ENCODE results near the gene CCDC91.

GRCh38 chr12:28320353-28320752, 130.1 kb downstream of the CCDC91 start:
- no peak for TF ChIP-seq TAF1 (IDR thresholded peaks at IDR 0.05; ENCODE audit: borderline replicate concordance, insufficient read depth, low read length)
- TF ChIP-seq SIN3A (IDR thresholded peaks at IDR 0.05; ENCODE audit: borderline replicate concordance, insufficient read depth, low read length) = no peak

Measured in PFSK-1 (cell line).